ENCODE measurements around the gene DAZL. TPM values are rescaled to one million over a fixed set of nuclear protein-coding genes. Genes with fewer than 3 reads are reported as not detected.
"Not testable (repeated sequence)": the region's sequence is repeated elsewhere in the genome, so short reads cannot be mapped to it uniquely, and the experiment has no call there.

Gene DAZL
- total RNA-seq, 4 donors from 2014 or later, result not detected

GRCh38 chr3:16633948-16634347 lies 28.7 kb upstream of the DAZL start:
- 74 to 85% methylated on average over 3 of the region's 3 CpGs for WGBS, 2 donors
- no peak overlapping the region for H3K27ac ChIP-seq
- H3K9me3 ChIP-seq, result no peaks in the 10 kb centered on the region
- H3K27me3 ChIP-seq, result no peaks in the 10 kb centered on the region
- TF ChIP-seq CTCF (IDR thresholded peaks at IDR 0.05), result no peak
- no peak overlapping the region for H3K4me3 ChIP-seq
- DNase-seq (ENCODE audit: low spot score in 2 of 2), result no peak
- H3K4me1 ChIP-seq, result no peaks in the 10 kb centered on the region
- no peaks in the 10 kb centered on the region for H3K36me3 ChIP-seq

GRCh38 chr3:16632395-16632794 lies 27.2 kb upstream of the DAZL start:
- WGBS, 2 donors, result 62 to 67% methylated on average over 2 of the region's 2 CpGs
- no peak overlapping the region for H3K27ac ChIP-seq
- TF ChIP-seq EP300 (IDR thresholded peaks at IDR 0.05), result no peak
- TF ChIP-seq POLR2A (IDR thresholded peaks at IDR 0.05), result no peak
- TF ChIP-seq CTCF (IDR thresholded peaks at IDR 0.05), result no peak

GRCh38 chr3:16618721-16619120 lies 13.5 kb upstream of the DAZL start:
- TF ChIP-seq POLR2A (IDR thresholded peaks at IDR 0.05) (no peak), EP300 (IDR thresholded peaks at IDR 0.05) (no peak), CTCF (IDR thresholded peaks at IDR 0.05) (no peak)
- H3K9me3 ChIP-seq, result no peaks in the 10 kb centered on the region
- no peaks in the 10 kb centered on the region for H3K36me3 ChIP-seq
- no peak overlapping the region for H3K4me3 ChIP-seq
- DNase-seq (ENCODE audit: low spot score in 2 of 2), result no peak
- no peak overlapping the region for H3K27ac ChIP-seq
- H3K4me1 ChIP-seq, result no peaks in the 10 kb centered on the region
- no peaks in the 10 kb centered on the region for H3K27me3 ChIP-seq

More at GRCh38 chr3:16632395-16632794, 27.2 kb upstream of the DAZL start:
- no peaks in the 10 kb centered on the region for H3K9me3 ChIP-seq
- no peaks in the 10 kb centered on the region for H3K27me3 ChIP-seq
- no peaks in the 10 kb centered on the region for H3K4me1 ChIP-seq
- H3K36me3 ChIP-seq, result no peaks in the 10 kb centered on the region
- H3K4me3 ChIP-seq, result no peak overlapping the region
- no peak for DNase-seq (ENCODE audit: low spot score in 2 of 2)

- not testable (repeated sequence) for H3K36me3 ChIP-seq; DNase-seq (ENCODE audit: low spot score in 2 of 2); H3K27ac ChIP-seq; H3K27me3 ChIP-seq; H3K4me1 ChIP-seq; H3K9me3 ChIP-seq; H3K4me3 ChIP-seq
- WGBS, 2 donors, result 91 to 92% methylated on average over 3 of the region's 3 CpGs
These were observed 11.9 kb upstream of the DAZL start for GRCh38 chr3:16617155-16617554.

- no peaks in the 10 kb centered on the region for H3K27me3 ChIP-seq
- H3K4me3 ChIP-seq, result no peak overlapping the region
- no peaks in the 10 kb centered on the region for H3K36me3 ChIP-seq
- 88 to 90% methylated on average over 4 of the region's 4 CpGs for WGBS, 2 donors
- H3K27ac ChIP-seq, result no peak overlapping the region
- TF ChIP-seq POLR2A (IDR thresholded peaks at IDR 0.05) (no peak), EP300 (IDR thresholded peaks at IDR 0.05) (no peak), CTCF (IDR thresholded peaks at IDR 0.05) (no peak)
- DNase-seq (ENCODE audit: low spot score in 2 of 2), result no peak
- no peaks in the 10 kb centered on the region for H3K4me1 ChIP-seq
- no peaks in the 10 kb centered on the region for H3K9me3 ChIP-seq
These were observed 10.9 kb upstream of the DAZL start for GRCh38 chr3:16616083-16616482.
